GM20000 (cell line): Measurements from ENCODE around the gene ACTR3.

ENCODE experiments used
- DNase-seq: peaks from one replicate; pipeline ENCODE4 v3.0.0; 2012; ENCODE audit warnings: low spot score
- CTCF ChIP-seq: IDR thresholded peaks from 2 replicates; pipeline ENCODE4 v1.5.1; 2012; ENCODE audit warnings: mild to moderate bottlenecking, control low read depth; ENCODE audit errors: extremely low read depth, missing control alignments

ACTR3 gene

GRCh38 chr2:114007436-114007835 is 117.5 kb downstream of the ACTR3 start:
- DNase-seq, result no peak
- TF ChIP-seq CTCF, result no peak

- no peak for TF ChIP-seq CTCF
- no peak for DNase-seq
Measured at GRCh38 chr2:114008720-114009119, 118.8 kb downstream of the ACTR3 start.

- DNase-seq, result no peak
- TF ChIP-seq CTCF, result no peak
Measured at GRCh38 chr2:114009205-114009944, 119.5 kb downstream of the ACTR3 start.

GRCh38 chr2:114010001-114010400 is 120.1 kb downstream of the ACTR3 start:
- DNase-seq, result no peak
- no peak for TF ChIP-seq CTCF

- TF ChIP-seq CTCF, result no peak
- DNase-seq, result no peak
Measured at GRCh38 chr2:114011713-114012112, 121.8 kb downstream of the ACTR3 start.
